Epithelial cell of proximal tubule (primary cell): ENCODE measurements around the gene ELAC2. TPM values are rescaled to one million over a fixed set of nuclear protein-coding genes. Genes with fewer than 3 reads are reported as not detected.

Experiments used
- DNase-seq: peaks from one replicate; pipeline ENCODE4 v3.0.0-alpha.2; 2011; ENCODE audit warnings: low read depth
- H3K4me3 ChIP-seq: 2 replicates; pipeline ENCODE4 v1.5.1; 2011; ENCODE audit warnings: low read depth, mild to moderate bottlenecking, low read length
- total RNA-seq: library from RNA; depleted of rRNA; stranded (reverse); fragments of >200 nt; gene quantifications from 2 replicates; pipeline ENCODE4 v1.2.3, GENCODE V29; 2015
- TF ChIP-seq, protein P1 (sequence below): conservative IDR thresholded peaks from 2 replicates; pipeline ENCODE4 v1.5.1; 2012; ENCODE audit warnings: low read depth, mild to moderate bottlenecking, low read length

The ELAC2 gene
- total RNA-seq, 1 donor from 2014 or later = 75.4 TPM

DNA sequence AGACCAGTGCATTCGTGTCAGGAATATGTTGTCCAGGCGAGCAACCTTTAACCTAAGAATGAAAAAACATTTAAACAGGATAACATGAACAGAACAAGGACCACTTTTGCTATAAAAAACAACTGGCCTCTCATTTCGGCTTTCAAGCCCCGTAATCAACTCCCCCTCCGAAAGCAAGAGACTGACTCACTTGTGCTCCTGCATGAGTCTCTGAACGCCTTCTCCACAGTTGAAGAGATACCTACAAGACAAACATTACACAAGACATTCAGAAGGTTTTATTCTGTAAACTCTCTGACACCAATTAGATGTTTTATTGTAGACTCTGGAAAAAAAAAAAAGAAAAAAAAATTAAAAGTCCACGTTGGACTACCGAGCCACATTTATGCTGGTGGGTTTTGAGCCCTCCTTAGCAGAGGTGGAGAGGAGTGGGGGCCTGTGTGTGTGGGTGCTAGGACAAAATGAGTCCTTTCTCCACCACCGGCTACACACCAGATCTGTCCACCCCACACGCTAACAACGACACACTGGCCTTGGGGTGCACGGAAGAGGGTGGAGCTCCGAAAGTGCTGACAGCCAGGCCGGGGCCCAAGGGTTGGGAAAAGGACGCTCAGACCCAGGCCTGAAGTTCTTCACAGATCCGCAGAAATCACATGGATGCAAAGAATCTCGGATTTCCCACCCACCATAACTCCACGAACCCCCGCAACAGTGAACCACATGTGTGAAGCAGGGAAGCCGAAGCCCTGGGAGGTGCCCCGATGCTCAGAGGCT, 759 bp downstream of the ELAC2 start:
- peak overlapping the region; percentile 99 for H3K4me3 ChIP-seq
- no peak for DNase-seq
- TF ChIP-seq, protein P1, sequence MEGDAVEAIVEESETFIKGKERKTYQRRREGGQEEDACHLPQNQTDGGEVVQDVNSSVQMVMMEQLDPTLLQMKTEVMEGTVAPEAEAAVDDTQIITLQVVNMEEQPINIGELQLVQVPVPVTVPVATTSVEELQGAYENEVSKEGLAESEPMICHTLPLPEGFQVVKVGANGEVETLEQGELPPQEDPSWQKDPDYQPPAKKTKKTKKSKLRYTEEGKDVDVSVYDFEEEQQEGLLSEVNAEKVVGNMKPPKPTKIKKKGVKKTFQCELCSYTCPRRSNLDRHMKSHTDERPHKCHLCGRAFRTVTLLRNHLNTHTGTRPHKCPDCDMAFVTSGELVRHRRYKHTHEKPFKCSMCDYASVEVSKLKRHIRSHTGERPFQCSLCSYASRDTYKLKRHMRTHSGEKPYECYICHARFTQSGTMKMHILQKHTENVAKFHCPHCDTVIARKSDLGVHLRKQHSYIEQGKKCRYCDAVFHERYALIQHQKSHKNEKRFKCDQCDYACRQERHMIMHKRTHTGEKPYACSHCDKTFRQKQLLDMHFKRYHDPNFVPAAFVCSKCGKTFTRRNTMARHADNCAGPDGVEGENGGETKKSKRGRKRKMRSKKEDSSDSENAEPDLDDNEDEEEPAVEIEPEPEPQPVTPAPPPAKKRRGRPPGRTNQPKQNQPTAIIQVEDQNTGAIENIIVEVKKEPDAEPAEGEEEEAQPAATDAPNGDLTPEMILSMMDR = no peak

GRCh38 chr17:13014801-13015200, 3.0 kb downstream of the ELAC2 start:
- TF ChIP-seq, protein P1 = no peak
- no peak overlapping the region for H3K4me3 ChIP-seq
- DNase-seq = no peak

- no peak for DNase-seq
- TF ChIP-seq, protein P1 = no peak
- H3K4me3 ChIP-seq = no peak overlapping the region
These were observed 6.9 kb downstream of the ELAC2 start for GRCh38 chr17:13010959-13011358.

- DNase-seq = no peak
- H3K4me3 ChIP-seq = no peak overlapping the region
These were observed 9.4 kb downstream of the ELAC2 start for GRCh38 chr17:13008461-13008860.

DNA sequence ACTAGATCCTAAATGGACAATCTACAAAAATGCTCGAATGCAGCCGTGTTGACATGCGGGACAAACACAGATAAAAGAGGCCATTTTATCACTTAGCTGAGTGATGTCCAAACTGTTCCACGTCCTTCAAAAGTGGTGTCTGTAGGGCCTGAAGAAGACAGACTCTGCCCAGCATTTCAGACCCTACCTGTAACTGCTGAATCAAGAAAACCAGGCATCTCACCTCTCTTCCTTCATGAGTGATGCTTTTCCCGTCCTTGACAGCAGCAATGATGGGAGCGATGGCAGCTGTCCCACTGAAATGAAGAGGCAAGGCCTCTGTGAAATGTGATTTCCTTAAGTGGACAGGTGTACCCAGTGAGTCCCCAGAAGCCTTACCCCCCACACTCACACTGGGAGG, 12.3 kb downstream of the ELAC2 start:
- no peak for DNase-seq
- TF ChIP-seq, protein P1 = no peak
- H3K4me3 ChIP-seq = no peak overlapping the region

More at GRCh38 chr17:13008461-13008860, 9.4 kb downstream of the ELAC2 start:
- TF ChIP-seq, protein P1 = no peak

GRCh38 chr17:13004336-13004735, 13.5 kb downstream of the ELAC2 start:
- no peak for DNase-seq
- H3K4me3 ChIP-seq = no peak overlapping the region
- TF ChIP-seq, protein P1 = no peak

- TF ChIP-seq, protein P1 = no peak
- H3K4me3 ChIP-seq = no peak overlapping the region
- no peak for DNase-seq
These were observed 13.9 kb downstream of the ELAC2 start for GRCh38 chr17:13003927-13004326.
